Common myeloid progenitor, CD34-positive (primary cell): ENCODE results near the gene ITGB5.

Source experiments
- CTCF ChIA-PET: fragments of 350-600 bp; sonication (Branson Sonifier 250); formaldehyde crosslinking; loops from one replicate; lab custom pipeline; 2021; ENCODE audit warnings: antibody characterized with exemption; lab: Charles Lee
- POLR2A ChIA-PET: fragments of 350-600 bp; sonication (Branson Sonifier 250); formaldehyde crosslinking; loops from one replicate; lab custom pipeline; 2021; ENCODE audit warnings: antibody characterized with exemption; lab: Charles Lee
- DNase-seq, 3 donors: peaks; one replicate each; pipeline versions ENCODE4 v3.0.0 to v3.0.0-alpha.2; 2013
- H3K27ac ChIP-seq, 2 experiments: 1 replicate in 1 of 2; 2 replicates in 1 of 2; pipeline ENCODE4 v1.7.0; 2013; ENCODE audit warnings: inconsistent platforms in 2 of 2, low read length in 2 of 2, mild to moderate bottlenecking in 2 of 2, low read depth in 1 of 2, moderate library complexity in 1 of 2; ENCODE audit not compliant: severe bottlenecking in 2 of 2, insufficient read depth in 1 of 2, poor library complexity in 1 of 2
- H3K27me3 ChIP-seq, 5 experiments: replicated peaks in 2 of 5; 1 replicate in 3 of 5; 2 replicates in 2 of 5; pipeline versions ENCODE4 v1.6.1 to v1.7.0; 2013; ENCODE audit warnings: low read length in 4 of 5, mild to moderate bottlenecking in 2 of 5, moderate library complexity in 2 of 5, inconsistent platforms in 1 of 5; ENCODE audit not compliant: insufficient read depth in 5 of 5, control insufficient read depth in 4 of 5
- H3K36me3 ChIP-seq, 4 experiments: 1 replicate in 2 of 4; 2 replicates in 2 of 4; pipeline versions ENCODE4 v1.6.1 to v1.7.0; 2013; ENCODE audit warnings: low read length in 3 of 4, control low read depth in 1 of 4, mild to moderate bottlenecking in 1 of 4; ENCODE audit not compliant: control insufficient read depth in 4 of 4, insufficient read depth in 4 of 4
- H3K4me1 ChIP-seq, 4 experiments: 1 replicate in 3 of 4; 2 replicates in 1 of 4; pipeline versions ENCODE4 v1.6.1 to v1.7.1; 2013; ENCODE audit warnings: low read length in 3 of 4, mild to moderate bottlenecking in 3 of 4, control low read depth in 1 of 4, inconsistent platforms in 1 of 4, moderate library complexity in 1 of 4; ENCODE audit not compliant: control insufficient read depth in 4 of 4, insufficient read depth in 4 of 4; ENCODE audit errors: control extremely low read depth in 1 of 4
- H3K4me3 ChIP-seq, 7 experiments: 1 replicate in 4 of 7; 2 replicates in 3 of 7; pipeline versions ENCODE4 v1.5.1 to v1.7.0; 2013; ENCODE audit warnings: mild to moderate bottlenecking in 7 of 7, low read length in 6 of 7, moderate library complexity in 6 of 7, inconsistent platforms in 2 of 7, low read depth in 2 of 7, control low read depth in 1 of 7; ENCODE audit not compliant: insufficient read depth in 4 of 7, control insufficient read depth in 1 of 7; ENCODE audit errors: extremely low read depth in 1 of 7
- H3K9me3 ChIP-seq, 5 experiments: 1 replicate in 4 of 5; 2 replicates in 1 of 5; pipeline versions ENCODE4 v1.6.1 to v1.7.1; 2013; ENCODE audit warnings: low read length in 4 of 5, mild to moderate bottlenecking in 2 of 5, inconsistent platforms in 1 of 5, low read depth in 1 of 5, moderate library complexity in 1 of 5; ENCODE audit not compliant: control insufficient read depth in 4 of 5, insufficient read depth in 2 of 5; ENCODE audit errors: control extremely low read depth in 1 of 5
- WGBS: methylation state at CpG from one replicate; pipeline ENCODE4 v1.1.5; 2013; ENCODE audit not compliant: insufficient coverage; 5-methylcytosine and 5-hydroxymethylcytosine counted together

ITGB5 gene

GRCh38 chr3:124851136-124851535 is 36.0 kb downstream of the ITGB5 start:
- no peaks in the 10 kb centered on the region for H3K36me3 ChIP-seq
- peaks cover 0 to 6% (median 0%) of the 10 kb centered on the region in 5 experiments for H3K27me3 ChIP-seq
- H3K4me1 ChIP-seq = no peaks in the 10 kb centered on the region
- 89% methylated on average over 1 of the region's 3 CpGs for WGBS
- CTCF ChIA-PET = interaction anchor here (1.3 kb wide), 1 partner anchor 92 kb away, joined by 3 read pairs; no protein-coding TSS in a partner anchor
- H3K9me3 ChIP-seq = no peaks in the 10 kb centered on the region
- H3K4me3 ChIP-seq = no peak overlapping the region
- no peak for DNase-seq
- POLR2A ChIA-PET = interaction anchor here (0.7 to 0.8 kb wide), 2 partner anchors 288 to 1863 kb away, joined by 3 read pairs; no protein-coding TSS in a partner anchor
- H3K27ac ChIP-seq = no peak overlapping the region

GRCh38 chr3:124850633-124851032 is 36.5 kb downstream of the ITGB5 start:
- DNase-seq = no peak
- Histone ChIP-seq H3K9me3 (no peaks in the 10 kb centered on the region), H3K27ac (no peak overlapping the region), H3K27me3 (peaks cover 0 to 2% (median 0%) of the 10 kb centered on the region in 5 experiments), H3K4me3 (no peak overlapping the region), H3K36me3 (no peaks in the 10 kb centered on the region), H3K4me1 (peaks cover 0 to 5% (median 0%) of the 10 kb centered on the region in 4 experiments)
- POLR2A ChIA-PET = interaction anchor here (0.7 kb wide), 1 partner anchor 1864 kb away, joined by 3 read pairs; no protein-coding TSS in a partner anchor
- WGBS = no CpG with 5 or more reads among the region's 2 CpGs
- CTCF ChIA-PET = interaction anchor here (1.3 kb wide), 1 partner anchor 92 kb away, joined by 3 read pairs; no protein-coding TSS in a partner anchor

DNA sequence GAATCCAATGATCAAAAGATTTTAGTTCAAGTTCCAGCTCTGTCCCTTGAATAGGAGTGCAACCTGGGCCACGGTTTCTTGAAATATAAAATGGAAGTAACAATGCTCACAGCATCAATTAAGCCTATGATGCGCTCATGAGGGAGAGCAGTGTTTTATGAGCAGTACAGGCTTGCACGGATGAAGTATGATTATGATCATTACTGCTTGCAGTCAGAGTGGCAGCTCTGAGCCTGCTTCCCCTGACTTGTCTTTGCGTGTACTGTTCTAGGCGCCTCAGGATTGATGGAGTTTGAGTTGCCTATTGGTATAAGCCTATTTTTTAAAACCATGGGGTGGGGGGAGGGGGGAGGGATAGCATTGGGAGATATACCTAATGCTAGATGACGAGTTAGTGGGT is 37.0 kb downstream of the ITGB5 start:
- Histone ChIP-seq H3K27me3 (peaks cover 0 to 2% (median 0%) of the 10 kb centered on the region in 5 experiments), H3K4me1 (peaks cover 0 to 9% (median 0%) of the 10 kb centered on the region in 4 experiments), H3K4me3 (no peak overlapping the region), H3K9me3 (no peaks in the 10 kb centered on the region), H3K36me3 (no peaks in the 10 kb centered on the region), H3K27ac (no peak overlapping the region)
- WGBS = 97% methylated on average over 5 of the region's 6 CpGs
- no peak for DNase-seq
- POLR2A ChIA-PET = no interaction called here
- CTCF ChIA-PET = interaction anchor here (1.3 kb wide), 1 partner anchor 91 kb away, joined by 3 read pairs; no protein-coding TSS in a partner anchor

- peaks cover 0 to 10% (median 0%) of the 10 kb centered on the region in 4 experiments for H3K4me1 ChIP-seq
- no peak overlapping the region for H3K27ac ChIP-seq
- no peak for DNase-seq
- ChIA-PET POLR2A (interaction anchor here (0.6 kb wide), 1 partner anchor 13 kb away, joined by 3 read pairs; no protein-coding TSS in a partner anchor), CTCF (interaction anchor here (0.6 kb wide), 1 partner anchor 37 kb away, joined by 4 read pairs; no protein-coding TSS in a partner anchor)
- H3K4me3 ChIP-seq = no peak overlapping the region
- 97% methylated on average over 9 of the region's 9 CpGs for WGBS
- H3K27me3 ChIP-seq = peaks cover 0 to 2% (median 0%) of the 10 kb centered on the region in 5 experiments
- no peaks in the 10 kb centered on the region for H3K9me3 ChIP-seq
- H3K36me3 ChIP-seq = no peaks in the 10 kb centered on the region
Measured at GRCh38 chr3:124848300-124848699, 38.9 kb downstream of the ITGB5 start.

DNA sequence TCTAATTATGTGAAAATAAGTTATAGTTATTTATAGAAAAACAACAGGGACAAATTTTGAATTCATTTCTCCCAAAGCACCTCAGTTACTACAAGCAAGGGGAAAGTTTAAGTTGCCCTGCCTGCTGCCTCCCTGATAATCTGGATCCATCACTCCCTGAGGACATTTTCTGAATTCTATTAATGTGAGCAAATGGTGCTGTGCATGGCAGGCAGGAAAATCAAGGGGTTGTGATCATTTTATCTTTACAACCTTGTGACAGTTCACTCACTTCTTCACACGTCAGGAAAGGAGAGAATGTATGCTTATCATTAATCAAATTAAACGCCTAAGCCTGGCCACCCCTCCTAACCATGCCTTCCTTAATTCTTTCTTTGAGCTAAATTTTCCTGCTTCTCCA is 39.3 kb downstream of the ITGB5 start:
- Histone ChIP-seq H3K4me1 (peaks cover 0 to 10% (median 0%) of the 10 kb centered on the region in 4 experiments), H3K27me3 (peaks cover 0 to 2% (median 0%) of the 10 kb centered on the region in 5 experiments), H3K36me3 (no peaks in the 10 kb centered on the region), H3K4me3 (no peak overlapping the region), H3K27ac (no peak overlapping the region), H3K9me3 (no peaks in the 10 kb centered on the region)
- no peak for DNase-seq
- ChIA-PET CTCF (no interaction called here), POLR2A (no interaction called here)
- whole genome bisulfite sequencing = 50% methylated on average over 1 of the region's 2 CpGs

DNA sequence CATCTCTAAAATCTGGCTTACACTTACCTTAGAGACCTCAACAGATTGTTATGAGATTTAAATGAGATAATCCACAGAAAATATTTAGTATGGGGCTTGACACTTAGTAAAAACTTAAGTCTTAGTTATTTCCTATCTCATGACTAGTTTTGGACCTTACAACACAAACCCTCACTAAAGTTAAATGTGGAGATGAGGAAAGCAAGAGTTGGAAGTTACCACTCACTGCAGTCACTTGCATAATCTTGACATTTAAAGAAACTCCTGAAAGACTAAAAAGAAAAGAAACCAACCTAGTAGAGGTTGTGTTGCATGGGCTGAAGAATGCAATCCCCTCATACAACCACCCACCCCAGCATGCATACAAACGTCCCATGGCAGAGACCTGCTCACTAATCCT is 40.1 kb downstream of the ITGB5 start:
- 100% methylated on average over 1 of the region's 1 CpG for WGBS

GRCh38 chr3:124846189-124846588 is 41.0 kb downstream of the ITGB5 start:
- no peaks in the 10 kb centered on the region for H3K9me3 ChIP-seq
- WGBS = no CpG with 5 or more reads among the region's 2 CpGs
- DNase-seq = no peak
- ChIA-PET POLR2A (interaction anchor here (1.6 kb wide), 1 partner anchor 16 kb away, joined by 5 read pairs; no protein-coding TSS in a partner anchor), CTCF (interaction anchor here (1.3 to 1.4 kb wide), 3 partner anchors 16 to 82 kb away, joined by 3 read pairs; no protein-coding TSS in a partner anchor)
- no peak overlapping the region for H3K4me3 ChIP-seq
- no peaks in the 10 kb centered on the region for H3K36me3 ChIP-seq
- H3K4me1 ChIP-seq = peaks cover 0 to 10% (median 0%) of the 10 kb centered on the region in 4 experiments
- no peaks in the 10 kb centered on the region for H3K27me3 ChIP-seq
- no peak overlapping the region for H3K27ac ChIP-seq

More for the DNA sequence above, 40.1 kb downstream of the ITGB5 start:
- CTCF ChIA-PET = interaction anchor here (1.4 kb wide), 1 partner anchor 81 kb away, joined by 3 read pairs; no protein-coding TSS in a partner anchor
- no peaks in the 10 kb centered on the region for H3K9me3 ChIP-seq
- peaks cover 0 to 10% (median 0%) of the 10 kb centered on the region in 4 experiments for H3K4me1 ChIP-seq
- H3K27ac ChIP-seq = no peak overlapping the region
- H3K36me3 ChIP-seq = no peaks in the 10 kb centered on the region
- H3K27me3 ChIP-seq = peaks cover 0 to 2% (median 0%) of the 10 kb centered on the region in 5 experiments
- POLR2A ChIA-PET = interaction anchor here (1.6 kb wide), 1 partner anchor 15 kb away, joined by 5 read pairs; no protein-coding TSS in a partner anchor
- DNase-seq = no peak
- no peak overlapping the region for H3K4me3 ChIP-seq
